NK-92 (cell line): Measurements from ENCODE around the gene NBR1.
"Not testable (repeated sequence)": the region's sequence is repeated elsewhere in the genome, so short reads cannot be mapped to it uniquely, and the experiment has no call there.

Experiments
- DNase-seq: peaks from one replicate; lab custom pipeline; 2025; ENCODE audit not compliant: unreplicated experiment; lab: John Stamatoyannopoulos, UW

NBR1 gene

GRCh38 chr17:43170766-43171585 is at the start of gene NBR1:
Gene NBR1, plus strand, starts transcription at chr17:43171214. Its CDS starts 4,586 bp downstream, at chr17:43175800.
- DNase-seq, result peak; percentile 84

GRCh38 chr17:43125133-43125966 is 45.7 kb upstream of the NBR1 start, which contains the start of gene BRCA1:
Gene BRCA1, minus strand, starts transcription at chr17:43125364. Its CDS starts 1,268 bp downstream, at chr17:43124096.
- peak; percentile 79 for DNase-seq

- no peak for DNase-seq
These were observed 44.8 kb upstream of the NBR1 start for GRCh38 chr17:43125967-43126910.

- DNase-seq, result no peak
These were observed 44.1 kb upstream of the NBR1 start for GRCh38 chr17:43126911-43127290.

GRCh38 chr17:43127333-43127876 is 43.6 kb upstream of the NBR1 start:
- DNase-seq, result not testable (repeated sequence)

GRCh38 chr17:43129671-43130010 is 41.4 kb upstream of the NBR1 start:
- no peak for DNase-seq

GRCh38 chr17:43132117-43132516 is 38.9 kb upstream of the NBR1 start:
- no peak for DNase-seq

- not testable (repeated sequence) for DNase-seq
These were observed 37.6 kb upstream of the NBR1 start for GRCh38 chr17:43133439-43133838.

- no peak for DNase-seq
These were observed 36.1 kb upstream of the NBR1 start for GRCh38 chr17:43134774-43135453.

GRCh38 chr17:43135454-43135819 is 35.6 kb upstream of the NBR1 start:
- no peak for DNase-seq

GRCh38 chr17:43136574-43136973 is 34.4 kb upstream of the NBR1 start:
- not testable (repeated sequence) for DNase-seq

GRCh38 chr17:43138531-43138930 is 32.5 kb upstream of the NBR1 start:
- not testable (repeated sequence) for DNase-seq

GRCh38 chr17:43140396-43141332 is 30.4 kb upstream of the NBR1 start:
- DNase-seq, result no peak

- no peak for DNase-seq
These were observed 28.9 kb upstream of the NBR1 start for GRCh38 chr17:43142153-43142552.

- no peak for DNase-seq
These were observed 27.8 kb upstream of the NBR1 start for GRCh38 chr17:43143201-43143600.

- DNase-seq, result no peak
These were observed 24.4 kb upstream of the NBR1 start for GRCh38 chr17:43146649-43147048.

- DNase-seq, result no peak
These were observed 19.0 kb upstream of the NBR1 start for GRCh38 chr17:43151880-43152456.

GRCh38 chr17:43153197-43153835 is 17.7 kb upstream of the NBR1 start:
- DNase-seq, result not testable (repeated sequence)
